ENCODE results near the gene UCK2. TPM values are rescaled to one million over a fixed set of nuclear protein-coding genes. Genes with fewer than 3 reads are reported as not detected.

UCK2 gene
- total and polyA plus RNA-seq, 7 experiments from 2014 or later, result 0.89 to 32.7 (median 1.2) TPM

DNA sequence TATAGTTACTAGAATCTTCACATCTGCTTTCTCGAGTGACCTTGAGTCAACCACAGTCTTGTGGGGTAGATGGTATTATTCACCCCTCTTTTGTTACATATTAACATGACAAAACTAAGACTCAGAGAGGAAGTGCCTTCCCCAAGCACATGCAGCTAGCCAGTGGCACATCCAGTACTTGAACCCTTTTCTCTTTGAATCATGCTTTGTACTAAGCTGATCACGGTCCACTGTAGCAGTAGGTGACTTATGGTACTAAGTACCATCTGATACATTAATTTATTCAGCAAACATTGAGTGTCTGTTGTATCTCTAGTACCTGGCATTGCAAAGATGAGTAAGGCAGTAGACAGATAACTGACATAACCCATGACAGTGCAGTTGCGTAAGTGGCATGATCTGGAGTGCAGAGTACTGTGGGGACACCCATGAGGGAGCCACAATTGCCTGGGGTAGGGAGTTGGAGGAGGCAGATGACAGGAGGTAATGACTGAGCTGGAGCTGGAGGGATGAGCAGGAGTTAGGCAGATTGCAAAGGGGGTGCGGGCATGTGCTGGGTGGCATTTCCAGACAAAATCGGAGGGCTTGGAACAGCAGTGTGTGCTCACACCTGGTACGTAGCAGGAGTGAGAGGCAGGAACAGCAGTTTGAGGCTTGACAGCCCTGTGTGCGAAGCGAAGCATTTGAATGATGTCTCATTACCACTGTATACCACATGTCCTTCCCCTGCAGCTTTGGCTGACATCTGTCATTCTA, 29.8 kb downstream of the UCK2 start:
- no peak for DNase-seq
- peaks cover 0 to 58% (median 5%) of the 10 kb centered on the region in 7 donors for H3K4me1 Mint-ChIP-seq
- intact Hi-C loops (cut with micrococcal nuclease), result no loop called here
- no peak overlapping the region for H3K4me3 Mint-ChIP-seq
- H3K27ac ChIP-seq (ENCODE audit: low read depth, low read length), result no peak overlapping the region
- no peaks in the 10 kb centered on the region for H3K27me3 ChIP-seq (ENCODE audit: control insufficient read depth in 2 of 2, insufficient read depth in 2 of 2, low read length in 2 of 2)
- POLR2A ChIA-PET, result no interaction called here
- H3K9me3 Mint-ChIP-seq, result no peaks in the 10 kb centered on the region
- CTCF ChIA-PET, result no interaction called here
- H3K4me3 ChIP-seq (ENCODE audit: low read length), result no peak overlapping the region
- peaks cover 0 to 7% (median 0%) of the 10 kb centered on the region in 5 donors for H3K36me3 Mint-ChIP-seq
- no peaks in the 10 kb centered on the region for H3K4me1 ChIP-seq (ENCODE audit: control insufficient read depth in 2 of 2, insufficient read depth in 2 of 2, low read length in 2 of 2)
- ATAC-seq, result peak; percentile 64
- no peaks in the 10 kb centered on the region for H3K9me3 ChIP-seq (ENCODE audit: control insufficient read depth in 2 of 3, low read length in 3 of 3)
- no peak overlapping the region for H3K27ac Mint-ChIP-seq
- H3K27me3 Mint-ChIP-seq, result no peaks in the 10 kb centered on the region
- no peaks in the 10 kb centered on the region for H3K36me3 ChIP-seq (ENCODE audit: control insufficient read depth in 2 of 3, insufficient read depth in 3 of 3, low read length in 3 of 3)

DNA sequence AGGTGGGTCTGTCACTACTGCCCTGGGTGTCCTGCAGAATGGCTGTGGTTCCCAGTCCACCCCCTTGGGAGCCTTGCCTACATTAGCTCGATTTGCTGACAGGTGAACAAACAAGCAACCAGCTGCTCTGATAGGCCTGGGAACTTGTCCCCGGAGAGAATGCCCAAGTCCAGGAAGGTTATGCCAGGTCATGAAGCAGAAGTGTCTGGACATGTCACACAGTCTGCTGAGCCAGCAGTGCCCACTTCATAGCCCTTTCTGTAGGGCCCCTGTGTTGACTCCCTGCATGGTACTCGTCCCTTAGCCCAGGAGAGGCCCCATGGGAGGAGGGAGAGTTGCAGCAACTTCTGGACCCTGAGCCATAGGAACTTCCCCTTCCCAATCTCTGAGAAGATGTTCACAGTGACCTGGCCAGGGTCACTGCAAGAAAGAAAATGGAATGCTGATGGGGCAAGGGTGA, 31.0 kb downstream of the UCK2 start:
- Histone ChIP-seq H3K9me3 (ENCODE audit: control insufficient read depth in 2 of 3, low read length in 3 of 3) (no peaks in the 10 kb centered on the region), H3K27ac (ENCODE audit: low read depth, low read length) (no peak overlapping the region), H3K36me3 (ENCODE audit: control insufficient read depth in 2 of 3, insufficient read depth in 3 of 3, low read length in 3 of 3) (no peaks in the 10 kb centered on the region), H3K4me3 (ENCODE audit: low read length) (no peak overlapping the region), H3K4me1 (ENCODE audit: control insufficient read depth in 2 of 2, insufficient read depth in 2 of 2, low read length in 2 of 2) (no peaks in the 10 kb centered on the region), H3K27me3 (ENCODE audit: control insufficient read depth in 2 of 2, insufficient read depth in 2 of 2, low read length in 2 of 2) (no peaks in the 10 kb centered on the region)
- DNase-seq, result no peak
- ChIA-PET POLR2A (no interaction called here), CTCF (no interaction called here)
- intact Hi-C loops (cut with micrococcal nuclease), result no loop called here
- H3K4me1 Mint-ChIP-seq, result peaks cover 0 to 53% (median 6%) of the 10 kb centered on the region in 7 donors
- H3K9me3 Mint-ChIP-seq, result no peaks in the 10 kb centered on the region
- no peaks in the 10 kb centered on the region for H3K27me3 Mint-ChIP-seq
- no peak for ATAC-seq
- H3K36me3 Mint-ChIP-seq, result peaks cover 0 to 4% (median 0%) of the 10 kb centered on the region in 5 donors
- H3K27ac Mint-ChIP-seq, result no peak overlapping the region
- no peak overlapping the region for H3K4me3 Mint-ChIP-seq

DNA sequence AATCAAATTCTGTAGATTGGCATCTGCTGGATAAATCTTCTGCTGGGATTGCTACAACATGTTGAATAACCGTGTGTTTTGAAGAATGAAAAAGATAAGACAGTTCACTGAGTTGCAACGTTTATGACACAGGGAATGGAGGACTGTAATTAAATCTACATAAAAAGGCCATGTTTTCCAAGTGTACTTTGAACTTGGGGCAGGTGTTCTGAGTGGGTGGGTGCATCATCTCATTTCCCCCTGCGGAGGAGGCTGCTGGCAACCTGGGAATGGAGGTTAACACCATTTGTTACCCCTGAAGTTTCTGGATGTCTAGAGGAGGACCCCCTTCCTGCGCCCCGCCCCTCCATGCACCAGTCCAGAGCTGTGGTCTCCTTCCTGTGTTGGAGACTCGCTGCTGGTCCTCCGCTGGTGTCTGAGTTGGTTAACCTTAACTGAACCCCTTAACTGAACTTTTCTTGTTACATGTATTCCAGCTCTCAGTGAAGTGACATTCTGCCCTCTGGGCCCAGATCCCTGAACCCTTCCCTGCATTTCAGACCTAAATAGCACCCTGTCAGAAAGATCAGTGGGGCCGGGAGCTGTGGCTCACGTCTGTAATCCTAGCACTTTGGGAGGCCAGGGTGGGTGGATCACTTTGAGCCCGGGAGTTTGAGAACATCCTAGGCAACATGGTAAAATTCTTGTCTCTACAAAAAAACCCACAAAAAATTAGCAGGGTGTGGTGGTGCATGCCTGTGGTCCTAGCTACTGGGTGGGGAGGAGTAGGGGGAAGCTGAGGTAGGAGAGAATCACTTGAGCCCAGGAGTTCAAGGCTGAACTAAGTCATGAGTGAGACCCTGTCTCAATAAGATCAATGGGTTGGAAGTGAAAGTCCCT, 31.8 kb downstream of the UCK2 start:
- Mint-ChIP-seq H3K27ac (no peak overlapping the region), H3K9me3 (no peaks in the 10 kb centered on the region)
- CTCF ChIA-PET, result interaction anchor here (0.7 kb wide), 1 partner anchor 12 kb away, joined by 3 read pairs; no protein-coding TSS in a partner anchor

DNA sequence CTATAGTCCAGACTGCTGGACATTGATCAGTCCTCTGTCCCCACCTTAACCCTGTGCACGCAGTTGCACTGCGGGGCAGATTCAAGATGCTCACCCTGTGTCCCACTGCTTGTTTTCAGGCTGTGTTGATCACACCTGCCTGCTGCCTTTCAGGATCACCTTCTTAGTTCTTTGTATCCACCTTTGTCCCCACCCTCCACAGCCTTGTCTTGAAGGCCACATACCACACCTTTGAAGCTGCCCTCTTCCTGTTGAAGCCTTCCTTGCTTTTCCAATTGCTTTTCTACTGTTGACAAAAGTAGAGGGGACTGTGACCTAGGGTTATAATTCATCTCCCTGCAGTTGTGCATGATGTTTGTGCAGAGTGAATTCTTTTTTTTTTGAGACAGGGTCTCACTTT, 32.7 kb downstream of the UCK2 start:
- Histone ChIP-seq H3K4me3 (ENCODE audit: low read length) (no peak overlapping the region), H3K27me3 (ENCODE audit: control insufficient read depth in 2 of 2, insufficient read depth in 2 of 2, low read length in 2 of 2) (no peaks in the 10 kb centered on the region), H3K36me3 (ENCODE audit: control insufficient read depth in 2 of 3, insufficient read depth in 3 of 3, low read length in 3 of 3) (no peaks in the 10 kb centered on the region), H3K4me1 (ENCODE audit: control insufficient read depth in 2 of 2, insufficient read depth in 2 of 2, low read length in 2 of 2) (no peaks in the 10 kb centered on the region), H3K9me3 (ENCODE audit: control insufficient read depth in 2 of 3, low read length in 3 of 3) (no peaks in the 10 kb centered on the region), H3K27ac (ENCODE audit: low read depth, low read length) (no peak overlapping the region)
- ATAC-seq, result no peak
- Mint-ChIP-seq H3K36me3 (peaks cover 0 to 2% (median 0%) of the 10 kb centered on the region in 5 donors), H3K9me3 (no peaks in the 10 kb centered on the region), H3K27ac (no peak overlapping the region), H3K27me3 (no peaks in the 10 kb centered on the region), H3K4me1 (peaks cover 0 to 41% (median 6%) of the 10 kb centered on the region in 7 donors), H3K4me3 (no peak overlapping the region)
- DNase-seq, result no peak
- intact Hi-C loops (cut with micrococcal nuclease), result no loop called here
- ChIA-PET POLR2A (no interaction called here), CTCF (no interaction called here)

More for the DNA sequence above, 31.8 kb downstream of the UCK2 start:
- Mint-ChIP-seq H3K27me3 (no peaks in the 10 kb centered on the region), H3K4me1 (peaks cover 0 to 46% (median 6%) of the 10 kb centered on the region in 7 donors), H3K36me3 (peaks cover 0 to 2% (median 0%) of the 10 kb centered on the region in 5 donors), H3K4me3 (no peak overlapping the region)
- Histone ChIP-seq H3K36me3 (ENCODE audit: control insufficient read depth in 2 of 3, insufficient read depth in 3 of 3, low read length in 3 of 3) (no peaks in the 10 kb centered on the region), H3K27me3 (ENCODE audit: control insufficient read depth in 2 of 2, insufficient read depth in 2 of 2, low read length in 2 of 2) (no peaks in the 10 kb centered on the region), H3K9me3 (ENCODE audit: control insufficient read depth in 2 of 3, low read length in 3 of 3) (no peaks in the 10 kb centered on the region), H3K4me3 (ENCODE audit: low read length) (no peak overlapping the region), H3K27ac (ENCODE audit: low read depth, low read length) (no peak overlapping the region), H3K4me1 (ENCODE audit: control insufficient read depth in 2 of 2, insufficient read depth in 2 of 2, low read length in 2 of 2) (no peaks in the 10 kb centered on the region)
- no peak for DNase-seq
- intact Hi-C loops (cut with micrococcal nuclease), result no loop called here
- ATAC-seq, result no peak
- POLR2A ChIA-PET, result no interaction called here

DNA sequence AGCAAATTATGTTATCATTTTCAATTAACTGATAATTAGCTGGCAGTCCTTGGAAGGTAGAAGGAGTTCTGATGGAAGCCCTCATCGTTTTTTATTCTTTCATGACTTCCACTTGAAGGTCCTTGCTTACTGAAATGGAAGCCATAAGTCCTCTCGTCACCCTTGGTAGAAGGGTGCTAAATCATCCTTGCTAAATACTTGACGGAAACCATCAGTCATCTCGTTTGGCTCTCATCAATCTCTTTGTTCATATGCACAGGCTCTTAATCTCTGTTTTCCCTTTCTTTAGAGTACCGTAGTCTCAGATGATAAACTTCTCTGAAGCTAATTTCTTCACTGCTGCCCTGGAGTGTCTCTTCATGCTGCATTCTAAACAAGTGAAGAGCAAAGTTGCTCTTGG, 34.5 kb downstream of the UCK2 start:
- Histone ChIP-seq H3K4me1 (ENCODE audit: control insufficient read depth in 2 of 2, insufficient read depth in 2 of 2, low read length in 2 of 2) (no peaks in the 10 kb centered on the region), H3K27ac (ENCODE audit: low read depth, low read length) (no peak overlapping the region), H3K9me3 (ENCODE audit: control insufficient read depth in 2 of 3, low read length in 3 of 3) (no peaks in the 10 kb centered on the region), H3K4me3 (ENCODE audit: low read length) (no peak overlapping the region), H3K27me3 (ENCODE audit: control insufficient read depth in 2 of 2, insufficient read depth in 2 of 2, low read length in 2 of 2) (no peaks in the 10 kb centered on the region), H3K36me3 (ENCODE audit: control insufficient read depth in 2 of 3, insufficient read depth in 3 of 3, low read length in 3 of 3) (no peaks in the 10 kb centered on the region)
- Mint-ChIP-seq H3K27ac (no peak overlapping the region), H3K4me1 (peaks cover 0 to 35% (median 6%) of the 10 kb centered on the region in 7 donors), H3K4me3 (no peak overlapping the region), H3K36me3 (peaks cover 0 to 6% (median 0%) of the 10 kb centered on the region in 5 donors), H3K27me3 (no peaks in the 10 kb centered on the region), H3K9me3 (no peaks in the 10 kb centered on the region)
- ChIA-PET CTCF (no interaction called here), POLR2A (interaction anchor here (0.6 kb wide), 1 partner anchor 23 kb away, joined by 3 read pairs; no protein-coding TSS in a partner anchor)
- intact Hi-C loops (cut with micrococcal nuclease), result no loop called here
- ATAC-seq, result no peak
- no peak for DNase-seq

DNA sequence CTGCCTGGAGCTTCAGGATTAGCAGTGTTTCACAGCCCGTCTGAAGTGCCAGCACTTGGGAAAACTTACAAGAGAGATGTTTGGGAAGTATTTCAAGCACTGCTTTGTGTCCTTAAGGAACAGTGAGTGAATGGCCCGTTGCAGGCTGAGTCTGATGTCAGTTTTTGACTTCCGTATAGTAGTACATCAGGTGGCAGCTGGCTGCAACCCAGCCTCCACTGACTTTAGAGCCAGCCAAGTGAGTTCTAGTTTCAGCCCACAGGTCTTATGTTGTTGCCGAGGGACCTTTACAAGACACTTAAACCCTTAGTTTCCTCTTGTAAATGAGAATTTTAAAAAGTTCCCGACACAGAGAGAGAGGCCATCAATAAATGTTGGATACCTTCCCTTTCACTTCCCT, 35.0 kb downstream of the UCK2 start:
- CTCF ChIA-PET, result no interaction called here
- ATAC-seq (no peak), DNase-seq (no peak)
- intact Hi-C loops (cut with micrococcal nuclease), result no loop called here
- no peaks in the 10 kb centered on the region for H3K27me3 Mint-ChIP-seq
- H3K9me3 Mint-ChIP-seq, result no peaks in the 10 kb centered on the region
- peaks cover 0 to 5% (median 0%) of the 10 kb centered on the region in 5 donors for H3K36me3 Mint-ChIP-seq
- POLR2A ChIA-PET, result interaction anchor here (0.6 kb wide), 1 partner anchor 24 kb away, joined by 3 read pairs; no protein-coding TSS in a partner anchor
- Histone ChIP-seq H3K36me3 (ENCODE audit: control insufficient read depth in 2 of 3, insufficient read depth in 3 of 3, low read length in 3 of 3) (no peaks in the 10 kb centered on the region), H3K4me3 (ENCODE audit: low read length) (no peak overlapping the region), H3K9me3 (ENCODE audit: control insufficient read depth in 2 of 3, low read length in 3 of 3) (no peaks in the 10 kb centered on the region), H3K4me1 (ENCODE audit: control insufficient read depth in 2 of 2, insufficient read depth in 2 of 2, low read length in 2 of 2) (no peaks in the 10 kb centered on the region), H3K27me3 (ENCODE audit: control insufficient read depth in 2 of 2, insufficient read depth in 2 of 2, low read length in 2 of 2) (no peaks in the 10 kb centered on the region), H3K27ac (ENCODE audit: low read depth, low read length) (no peak overlapping the region)
- H3K4me3 Mint-ChIP-seq, result no peak overlapping the region
- H3K27ac Mint-ChIP-seq, result no peak overlapping the region
- peaks cover 0 to 29% (median 4%) of the 10 kb centered on the region in 7 donors for H3K4me1 Mint-ChIP-seq

Data from naive thymus-derived CD4-positive, alpha-beta T cell (primary cell).